Occipital lobe (tissue), 2 donors: ENCODE results near the gene YJU2. TPM values are rescaled to one million over a fixed set of nuclear protein-coding genes. Genes with fewer than 3 reads are reported as not detected.
"Not testable (repeated sequence)": the region's sequence is repeated elsewhere in the genome, so short reads cannot be mapped to it uniquely, and the experiment has no call there.

ENCODE experiments used
- DNase-seq: peaks from one replicate; lab custom pipeline; 2025; lab: John Stamatoyannopoulos, UW
- total RNA-seq: library from RNA; depleted of rRNA; stranded (reverse); fragments of >200 nt; gene quantifications from one replicate; pipeline ENCODE4 v1.2.3, GENCODE V29; 2014

The YJU2 gene
- total RNA-seq = 16.2 TPM

GRCh38 chr19:4246767-4247593 is at the start of gene YJU2:
TSS of gene YJU2 (plus strand) at chr19:4247080. CDS start at chr19:4247147, 67 bp downstream.
- peak; percentile 97 for DNase-seq

- no peak for DNase-seq
Observed at GRCh38 chr19:4197228-4197624, 49.7 kb upstream of the YJU2 start.

- no peak for DNase-seq
Observed at GRCh38 chr19:4197625-4198466, 49.0 kb upstream of the YJU2 start.

DNA sequence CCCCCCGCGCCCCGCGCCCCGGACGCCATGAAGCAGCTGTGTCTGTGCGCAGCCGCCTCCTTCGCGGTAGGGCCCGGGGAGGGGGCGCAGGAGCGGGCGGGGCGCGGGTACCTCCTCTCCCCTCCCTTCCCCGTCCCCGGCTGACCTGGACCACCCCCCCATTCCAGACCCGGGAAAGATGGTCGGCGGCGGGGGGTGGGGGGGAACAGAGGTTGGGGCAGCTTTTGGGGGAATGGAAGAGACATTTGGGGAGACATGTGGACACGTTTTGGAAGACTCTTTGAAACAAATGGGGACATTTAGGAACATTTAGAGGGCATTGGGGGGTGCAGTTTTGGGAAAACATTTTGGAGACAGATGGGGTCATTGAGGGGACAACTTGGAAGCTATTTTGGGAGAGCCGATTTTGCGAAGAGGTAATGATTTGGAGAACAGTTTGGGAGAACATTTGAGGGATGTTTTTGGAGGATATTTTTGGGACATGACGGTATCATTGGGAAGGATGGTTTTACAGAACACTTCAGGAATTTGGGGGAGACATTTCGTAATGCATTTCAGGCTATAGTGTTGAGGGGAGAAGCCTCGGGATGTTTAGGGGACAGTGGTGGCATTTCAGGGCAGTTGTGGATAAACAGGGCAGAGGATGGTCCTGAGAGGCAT is 48.3 kb upstream of the YJU2 start:
- no peak for DNase-seq

DNA sequence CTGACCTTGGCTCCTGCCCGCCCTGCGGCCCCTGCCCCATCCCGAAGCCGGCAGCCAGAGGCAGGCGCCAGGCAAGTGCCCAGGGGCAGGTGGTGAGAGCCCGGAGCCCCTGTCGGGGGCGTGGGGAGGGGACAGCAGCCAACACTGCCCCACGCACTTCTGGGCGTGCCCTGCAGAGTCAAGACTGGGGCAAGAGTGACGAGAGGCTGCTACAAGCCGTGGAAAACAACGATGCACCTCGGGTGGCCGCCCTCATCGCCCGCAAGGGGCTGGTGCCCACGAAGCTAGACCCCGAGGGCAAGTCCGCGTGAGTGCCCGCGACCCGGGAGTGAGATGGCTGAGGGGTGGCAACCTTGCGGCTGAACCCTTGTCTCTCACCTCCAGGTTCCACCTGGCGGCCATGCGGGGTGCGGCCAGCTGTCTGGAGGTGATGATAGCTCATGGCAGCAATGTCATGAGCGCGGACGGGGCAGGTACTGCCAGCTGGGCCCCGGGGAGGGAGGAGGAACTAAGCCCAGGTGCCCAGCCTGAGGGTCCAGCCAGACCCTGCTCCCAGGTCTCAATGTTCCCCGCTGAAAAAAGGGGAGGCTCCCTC is 47.1 kb upstream of the YJU2 start:
- DNase-seq = no peak

DNA sequence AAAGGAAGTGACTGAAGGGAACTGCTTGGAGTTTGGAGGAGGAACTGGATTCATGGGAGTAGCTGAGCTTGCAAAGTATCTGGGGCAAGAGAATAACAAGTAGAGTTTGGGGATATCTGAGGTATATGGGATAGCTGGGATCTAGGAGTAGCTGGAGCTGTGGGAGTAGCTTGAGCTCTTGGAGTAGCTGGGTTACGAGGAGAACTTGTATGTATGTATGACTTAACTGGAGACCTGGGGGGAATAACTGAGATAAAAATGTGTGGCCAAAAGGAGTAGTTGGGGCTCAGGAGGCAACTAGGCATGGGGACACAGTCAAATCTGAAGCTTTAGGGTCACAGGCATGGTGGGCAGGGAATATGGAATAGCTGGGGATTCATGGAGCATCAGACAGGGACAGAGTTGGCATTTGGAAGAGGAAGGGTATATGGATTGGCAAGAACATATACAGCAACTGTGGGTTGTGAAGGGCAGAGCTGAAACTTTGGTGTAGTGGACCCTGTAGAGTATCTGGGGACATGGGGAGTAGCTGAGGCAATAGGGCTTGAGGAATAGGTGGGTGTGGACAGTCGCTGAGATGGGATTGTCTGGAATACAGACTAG is 45.8 kb upstream of the YJU2 start:
- DNase-seq = no peak

- DNase-seq = no peak
Observed at GRCh38 chr19:4201798-4202197, 45.1 kb upstream of the YJU2 start.

DNA sequence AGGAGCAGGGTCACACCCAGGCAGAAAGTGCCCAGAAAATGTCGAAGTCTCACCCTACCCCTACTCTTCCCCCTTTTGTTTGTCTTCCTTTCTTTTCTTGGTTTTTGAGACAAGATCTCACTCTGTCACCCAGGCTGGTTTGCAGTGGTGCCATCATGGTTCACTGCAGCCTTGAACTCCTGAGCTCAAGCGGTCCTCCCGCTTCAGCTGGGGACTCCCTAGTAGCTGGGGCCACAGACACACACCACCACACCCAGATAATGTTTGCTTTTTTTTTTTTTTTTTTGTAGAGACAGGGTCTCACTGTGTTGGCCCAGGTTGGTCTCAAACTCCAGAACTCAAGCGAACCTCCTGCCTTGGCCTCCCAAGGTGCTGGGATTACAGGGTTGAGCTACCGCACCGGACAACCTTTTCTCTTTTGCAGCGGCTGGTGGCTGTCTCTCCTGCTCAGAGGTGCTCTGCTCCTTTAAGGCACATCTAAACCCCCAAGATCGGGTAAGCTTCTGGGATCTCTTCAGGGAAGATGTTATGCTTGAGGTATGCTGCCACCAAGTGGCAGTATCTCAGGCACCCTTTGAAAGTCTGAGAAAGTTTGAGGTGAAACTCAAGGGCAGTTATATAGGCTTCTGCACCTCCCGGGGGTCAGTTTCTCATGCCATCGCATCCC is 39.9 kb upstream of the YJU2 start:
- no peak for DNase-seq

GRCh38 chr19:4208385-4209094 is 38.3 kb upstream of the YJU2 start:
- DNase-seq = no peak

DNA sequence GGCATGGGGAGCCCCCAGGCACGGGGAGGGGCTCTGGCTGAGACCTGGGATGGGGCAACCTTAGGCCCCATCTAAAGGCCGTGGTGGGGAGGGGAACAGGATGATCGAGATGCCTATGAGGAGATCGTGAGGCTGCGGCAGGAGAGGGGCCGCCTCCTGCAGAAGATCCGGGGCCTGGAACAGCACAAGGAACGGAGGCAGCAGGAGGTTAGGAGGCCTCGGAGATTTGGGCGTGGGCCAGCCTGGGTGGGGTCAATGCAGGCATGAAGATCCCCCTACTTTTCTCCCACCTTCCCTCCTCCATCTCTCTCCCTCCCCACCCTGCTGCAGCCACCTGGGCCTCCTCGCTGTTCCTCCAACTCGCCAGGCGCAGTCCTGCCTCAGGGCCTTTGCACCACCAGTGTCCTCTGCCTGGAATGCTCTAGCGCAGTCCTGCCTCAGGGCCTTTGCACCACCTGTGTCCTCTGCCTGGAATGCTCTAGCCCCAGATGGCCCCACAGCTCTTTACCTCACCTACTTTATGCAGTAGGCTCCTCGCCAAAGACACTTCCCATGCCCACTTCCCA is 36.6 kb upstream of the YJU2 start:
- no peak for DNase-seq

DNA sequence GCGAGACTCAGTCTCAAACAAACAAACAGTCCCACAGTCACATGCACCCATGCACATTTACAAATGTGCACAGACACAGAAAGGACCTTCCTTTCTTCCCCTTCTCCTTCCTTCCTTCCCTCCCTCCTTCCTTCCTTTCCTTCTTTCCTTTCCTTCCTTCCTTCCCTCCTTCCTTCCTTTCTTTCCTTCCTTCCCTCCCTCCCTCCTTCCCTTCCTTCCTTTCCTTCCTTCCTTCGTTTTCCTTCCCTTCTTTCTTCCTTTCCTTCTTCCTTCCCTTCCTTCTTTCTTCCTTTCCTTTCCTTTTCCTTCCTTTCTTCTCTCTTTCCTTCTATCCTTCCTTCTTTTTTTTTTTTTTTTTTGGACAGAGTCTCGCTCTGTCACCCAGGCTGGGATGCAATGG is 33.8 kb upstream of the YJU2 start:
- DNase-seq = no peak

GRCh38 chr19:4215807-4216206 is 31.1 kb upstream of the YJU2 start:
- no peak for DNase-seq

GRCh38 chr19:4216846-4217245 is 30.0 kb upstream of the YJU2 start:
- no peak for DNase-seq

GRCh38 chr19:4217429-4218264 is 29.2 kb upstream of the YJU2 start:
- no peak for DNase-seq

- not testable (repeated sequence) for DNase-seq
Observed at GRCh38 chr19:4218523-4218922, 28.4 kb upstream of the YJU2 start.

- DNase-seq = no peak
Observed at GRCh38 chr19:4220188-4220587, 26.7 kb upstream of the YJU2 start.

DNA sequence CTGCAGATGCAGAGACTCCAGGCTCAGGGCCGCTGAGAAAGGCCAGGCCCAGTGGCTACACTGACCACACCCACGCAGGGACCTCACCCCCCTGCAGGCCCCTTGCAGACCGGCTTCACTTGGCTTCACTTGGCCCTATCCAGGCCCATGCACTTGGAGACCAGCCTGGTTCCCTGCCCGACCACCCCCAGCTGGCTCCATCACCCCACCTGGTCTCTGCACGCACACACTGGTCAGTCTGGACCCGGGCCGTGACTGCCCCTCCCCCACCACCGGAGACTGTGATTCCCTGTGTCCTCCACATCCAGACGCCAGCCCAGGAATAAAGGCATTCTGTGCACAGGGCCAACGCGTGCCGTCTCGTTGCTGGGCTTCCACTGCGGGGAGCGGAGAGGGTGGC is 22.4 kb upstream of the YJU2 start:
- DNase-seq = no peak

- DNase-seq = no peak
Observed at GRCh38 chr19:4225885-4226284, 21.0 kb upstream of the YJU2 start.

DNA sequence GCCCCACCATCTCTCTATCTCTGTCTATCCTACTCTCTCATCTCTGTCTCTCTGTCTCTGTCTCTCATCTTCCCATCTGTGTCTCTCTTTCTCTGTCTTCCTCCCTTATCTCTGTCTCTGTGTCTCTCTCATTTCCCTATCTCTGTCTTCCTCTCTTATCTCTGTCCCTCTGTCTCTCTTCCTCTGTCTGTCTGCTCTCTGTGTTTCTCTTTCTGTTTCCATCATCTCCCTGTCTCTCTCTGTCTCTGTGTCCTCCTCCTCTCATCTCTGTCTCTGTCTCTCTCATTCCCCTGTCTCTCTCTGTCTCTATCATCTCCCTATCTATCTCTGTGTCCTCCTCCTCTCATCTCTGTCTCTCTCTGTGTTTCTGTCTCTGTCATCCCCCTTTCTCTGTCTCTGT is 19.1 kb upstream of the YJU2 start:
- no peak for DNase-seq
